ENCODE results near the gene RTEL1.

DNA sequence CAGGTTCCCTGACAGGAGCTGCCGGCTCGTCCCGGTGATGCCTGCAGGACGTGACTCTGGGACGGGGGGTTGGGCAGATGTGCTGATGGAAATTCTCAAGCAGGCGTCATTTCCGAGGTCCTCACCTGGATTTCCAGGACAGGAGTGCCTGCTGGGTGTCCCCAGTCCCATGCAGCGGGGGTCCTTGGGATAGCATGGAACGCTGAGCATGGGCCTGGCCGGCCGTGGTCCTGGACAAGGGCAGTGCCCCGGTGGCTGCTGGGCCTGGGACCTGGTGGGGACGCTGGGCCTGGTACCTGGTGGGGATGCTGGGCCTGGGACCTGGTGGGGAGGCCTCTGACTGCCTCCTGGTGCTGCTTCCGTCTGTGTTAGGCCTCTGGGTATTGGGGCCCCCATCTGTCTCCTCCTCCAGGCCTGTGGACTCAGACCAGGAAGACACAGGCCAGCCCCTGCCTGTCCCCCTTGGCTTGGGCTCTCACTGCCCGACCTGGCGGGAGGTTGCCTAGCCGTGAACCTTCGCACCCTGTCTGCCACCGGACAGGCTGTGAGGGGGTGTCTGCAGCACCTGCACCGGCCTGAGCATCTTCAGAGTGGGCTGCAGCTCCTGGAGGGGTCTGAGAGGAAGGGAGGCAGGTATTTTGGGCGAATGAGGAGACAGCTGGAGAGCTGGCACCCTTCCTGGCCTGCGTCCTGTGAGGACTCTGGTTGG is 6.2 kb downstream of the RTEL1 start:
- TF ChIP-seq CTCF (IDR thresholded peaks at IDR 0.05) (no peak), POLR2A (IDR thresholded peaks at IDR 0.05) (no peak)

All from testis (tissue), 2 donors.